GM23338 (cell line): ENCODE results near the gene MAP4K5.

Experiments
- CREB1 ChIP-seq: fragments of 250-450 bp; sonication (Bioruptor Pico); IDR thresholded peaks from 2 replicates; pipeline ENCODE4 v1.5.0; 2020; ENCODE audit warnings: low read depth, mild to moderate bottlenecking, moderate library complexity
- EZH2 ChIP-seq: fragments of 200-600 bp; sonication (generic); IDR thresholded peaks from one replicate; pipeline ENCODE4 v1.8.0; 2017; ENCODE audit warnings: antibody characterized with exemption, mild to moderate bottlenecking, low read depth; ENCODE audit not compliant: unreplicated experiment
- EZH2phosphoT487 ChIP-seq: fragments of 200-600 bp; sonication (generic); IDR thresholded peaks from one replicate; pipeline ENCODE4 v1.8.1; 2018; ENCODE audit warnings: antibody characterized with exemption; ENCODE audit not compliant: unreplicated experiment
- NANOG ChIP-seq: IDR thresholded peaks from 2 replicates; pipeline ENCODE4 v1.6.1; 2016; ENCODE audit warnings: antibody characterized with exemption, borderline replicate concordance
- POLR2AphosphoS5 ChIP-seq: IDR thresholded peaks from 2 replicates; pipeline ENCODE4 v1.6.1; 2016; ENCODE audit warnings: antibody characterized with exemption, low read depth
- ZNF331 ChIP-seq: fragments of 250-450 bp; sonication (Bioruptor Pico); IDR thresholded peaks from 2 replicates; pipeline ENCODE4 v1.5.0; 2020; ENCODE audit warnings: low read depth, mild to moderate bottlenecking, moderate library complexity
- TF ChIP-seq, protein P1 (sequence below): IDR thresholded peaks from one replicate; pipeline ENCODE4 v1.6.1; 2018; ENCODE audit warnings: antibody characterized with exemption; ENCODE audit not compliant: unreplicated experiment
- TF ChIP-seq, protein P2 (sequence below), 2 experiments: fragments of 200-600 bp in 1 of 2; sonication (generic) in 1 of 2; conservative IDR thresholded peaks; 2 replicates each; pipeline versions ENCODE4 v1.5.1 to v1.6.1; 2016 to 2017; ENCODE audit warnings: antibody characterized with exemption in 2 of 2, low read depth in 2 of 2, mild to moderate bottlenecking in 2 of 2, moderate library complexity in 1 of 2
- TF ChIP-seq, protein P3 (sequence below): IDR thresholded peaks from 2 replicates; pipeline ENCODE4 v1.6.1; 2016; ENCODE audit warnings: antibody characterized with exemption

DNA sequence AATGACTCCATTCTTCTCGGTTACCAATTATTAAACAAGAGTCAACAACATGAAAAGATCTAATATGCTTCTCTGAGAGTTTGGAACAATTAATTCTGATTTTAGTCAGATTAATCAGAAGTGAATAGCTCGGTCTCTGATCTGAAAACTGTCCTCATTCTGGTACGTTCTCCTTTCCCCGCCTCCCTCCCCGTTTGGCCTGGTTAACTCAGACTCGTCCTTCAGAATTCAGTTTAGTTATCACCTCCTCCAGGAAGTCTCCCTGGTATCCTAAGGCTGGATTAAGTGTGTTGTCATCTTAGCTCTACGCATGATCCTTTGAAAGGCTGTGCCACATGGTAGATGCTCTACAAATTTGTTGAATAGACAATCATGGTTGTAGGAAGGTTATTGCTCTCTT is 22.2 kb downstream of the MAP4K5 start:
- no peak for TF ChIP-seq EZH2
- TF ChIP-seq, protein P1, sequence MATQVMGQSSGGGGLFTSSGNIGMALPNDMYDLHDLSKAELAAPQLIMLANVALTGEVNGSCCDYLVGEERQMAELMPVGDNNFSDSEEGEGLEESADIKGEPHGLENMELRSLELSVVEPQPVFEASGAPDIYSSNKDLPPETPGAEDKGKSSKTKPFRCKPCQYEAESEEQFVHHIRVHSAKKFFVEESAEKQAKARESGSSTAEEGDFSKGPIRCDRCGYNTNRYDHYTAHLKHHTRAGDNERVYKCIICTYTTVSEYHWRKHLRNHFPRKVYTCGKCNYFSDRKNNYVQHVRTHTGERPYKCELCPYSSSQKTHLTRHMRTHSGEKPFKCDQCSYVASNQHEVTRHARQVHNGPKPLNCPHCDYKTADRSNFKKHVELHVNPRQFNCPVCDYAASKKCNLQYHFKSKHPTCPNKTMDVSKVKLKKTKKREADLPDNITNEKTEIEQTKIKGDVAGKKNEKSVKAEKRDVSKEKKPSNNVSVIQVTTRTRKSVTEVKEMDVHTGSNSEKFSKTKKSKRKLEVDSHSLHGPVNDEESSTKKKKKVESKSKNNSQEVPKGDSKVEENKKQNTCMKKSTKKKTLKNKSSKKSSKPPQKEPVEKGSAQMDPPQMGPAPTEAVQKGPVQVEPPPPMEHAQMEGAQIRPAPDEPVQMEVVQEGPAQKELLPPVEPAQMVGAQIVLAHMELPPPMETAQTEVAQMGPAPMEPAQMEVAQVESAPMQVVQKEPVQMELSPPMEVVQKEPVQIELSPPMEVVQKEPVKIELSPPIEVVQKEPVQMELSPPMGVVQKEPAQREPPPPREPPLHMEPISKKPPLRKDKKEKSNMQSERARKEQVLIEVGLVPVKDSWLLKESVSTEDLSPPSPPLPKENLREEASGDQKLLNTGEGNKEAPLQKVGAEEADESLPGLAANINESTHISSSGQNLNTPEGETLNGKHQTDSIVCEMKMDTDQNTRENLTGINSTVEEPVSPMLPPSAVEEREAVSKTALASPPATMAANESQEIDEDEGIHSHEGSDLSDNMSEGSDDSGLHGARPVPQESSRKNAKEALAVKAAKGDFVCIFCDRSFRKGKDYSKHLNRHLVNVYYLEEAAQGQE: no peak
- TF ChIP-seq, protein P2, sequence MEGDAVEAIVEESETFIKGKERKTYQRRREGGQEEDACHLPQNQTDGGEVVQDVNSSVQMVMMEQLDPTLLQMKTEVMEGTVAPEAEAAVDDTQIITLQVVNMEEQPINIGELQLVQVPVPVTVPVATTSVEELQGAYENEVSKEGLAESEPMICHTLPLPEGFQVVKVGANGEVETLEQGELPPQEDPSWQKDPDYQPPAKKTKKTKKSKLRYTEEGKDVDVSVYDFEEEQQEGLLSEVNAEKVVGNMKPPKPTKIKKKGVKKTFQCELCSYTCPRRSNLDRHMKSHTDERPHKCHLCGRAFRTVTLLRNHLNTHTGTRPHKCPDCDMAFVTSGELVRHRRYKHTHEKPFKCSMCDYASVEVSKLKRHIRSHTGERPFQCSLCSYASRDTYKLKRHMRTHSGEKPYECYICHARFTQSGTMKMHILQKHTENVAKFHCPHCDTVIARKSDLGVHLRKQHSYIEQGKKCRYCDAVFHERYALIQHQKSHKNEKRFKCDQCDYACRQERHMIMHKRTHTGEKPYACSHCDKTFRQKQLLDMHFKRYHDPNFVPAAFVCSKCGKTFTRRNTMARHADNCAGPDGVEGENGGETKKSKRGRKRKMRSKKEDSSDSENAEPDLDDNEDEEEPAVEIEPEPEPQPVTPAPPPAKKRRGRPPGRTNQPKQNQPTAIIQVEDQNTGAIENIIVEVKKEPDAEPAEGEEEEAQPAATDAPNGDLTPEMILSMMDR (conservative IDR thresholded peaks at IDR 0.05; ENCODE audit: low read depth in 2 of 2): no peak
- no peak for TF ChIP-seq EZH2phosphoT487
- TF ChIP-seq POLR2AphosphoS5: no peak
- no peak for TF ChIP-seq NANOG
- no peak for TF ChIP-seq ZNF331
- no peak for TF ChIP-seq CREB1 (CRISPR knock-in tag)
- TF ChIP-seq, protein P3, sequence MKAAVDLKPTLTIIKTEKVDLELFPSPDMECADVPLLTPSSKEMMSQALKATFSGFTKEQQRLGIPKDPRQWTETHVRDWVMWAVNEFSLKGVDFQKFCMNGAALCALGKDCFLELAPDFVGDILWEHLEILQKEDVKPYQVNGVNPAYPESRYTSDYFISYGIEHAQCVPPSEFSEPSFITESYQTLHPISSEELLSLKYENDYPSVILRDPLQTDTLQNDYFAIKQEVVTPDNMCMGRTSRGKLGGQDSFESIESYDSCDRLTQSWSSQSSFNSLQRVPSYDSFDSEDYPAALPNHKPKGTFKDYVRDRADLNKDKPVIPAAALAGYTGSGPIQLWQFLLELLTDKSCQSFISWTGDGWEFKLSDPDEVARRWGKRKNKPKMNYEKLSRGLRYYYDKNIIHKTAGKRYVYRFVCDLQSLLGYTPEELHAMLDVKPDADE: no peak
